ENCODE results near the gene HSP90B1. TPM values are rescaled to one million over a fixed set of nuclear protein-coding genes. Genes with fewer than 3 reads are reported as not detected.

Gene HSP90B1
- total and polyA plus RNA-seq, 10 of the 15 experiments (the other 5 are each of a cell fraction or from before 2014, with no cell fraction given): 254 to 968 (median 560) TPM

- peak; percentile 18 for FAIRE-seq
- 3% methylated on average over 12 of the region's 12 CpGs for WGBS (ENCODE audit: insufficient coverage, insufficient replicate concordance, low lambda C conversion rate, missing lambda C conversion rate)
- in situ Hi-C loops (cut with MboI) (no loop called here), intact Hi-C loops (cut with micrococcal nuclease; ENCODE audit: unreplicated experiment) (loop anchor here (2.0 kb wide), 1 partner anchor 48 kb away; no protein-coding TSS in a partner anchor)
- Histone ChIP-seq H3K9me3 (replicated peaks; ENCODE audit: control insufficient read depth, insufficient read depth, low read length) (no peaks in the 10 kb centered on the region), H3K79me2 (ENCODE audit: control insufficient read depth, insufficient read depth, low read length) (peaks cover 58% of the 10 kb centered on the region), H4K20me1 (ENCODE audit: control insufficient read depth, insufficient read depth) (no peaks in the 10 kb centered on the region), H3K27ac (ENCODE audit: control insufficient read depth, insufficient read depth) (peak overlapping the region; percentile 99), H3K4me2 (ENCODE audit: control insufficient read depth, insufficient read depth) (peak overlapping the region; percentile 88), H3K36me3 (ENCODE audit: control insufficient read depth in 2 of 2, insufficient read depth in 2 of 2, low read length in 1 of 2) (peaks cover 2 to 12% of the 10 kb centered on the region in 2 experiments), H3K4me1 (ENCODE audit: control insufficient read depth, insufficient read depth, low read length) (peaks cover 28% of the 10 kb centered on the region), H3K4me3 (peak overlapping the region; percentile 76), H3K27me3 (replicated peaks in 1 of 2; ENCODE audit: control insufficient read depth in 2 of 2, insufficient read depth in 2 of 2, low read length in 1 of 2) (no peaks in the 10 kb centered on the region), H2AFZ (ENCODE audit: control insufficient read depth, low read depth, low read length) (peak overlapping the region; percentile 34), H3K9ac (ENCODE audit: control insufficient read depth, insufficient read depth, low read length) (peak overlapping the region; percentile 98)
- BruUV-seq (replicated peaks): no TSS peak
- RAD21 ChIA-PET (ENCODE audit: unreplicated experiment): interaction anchor here (0.9 to 7.4 kb wide), 9 partner anchors 22 to 360 kb away, joined by 3 to 121 read pairs (median 6); partner anchors contain the start of gene TDG
- POLR2A ChIA-PET: interaction anchor here (0.6 to 7.1 kb wide), 9 partner anchors 9 to 155 kb away, joined by 3 to 73 read pairs (median 5); partner anchors contain the start of genes NT5DC3 and TDG
- peak; percentile 11 for ATAC-seq
- DNase-seq (ENCODE audit: low read depth, low spot score): peak; percentile 80
- SMC1A ChIA-PET (ENCODE audit: uncharacterized antibody, unreplicated experiment): interaction anchor here (0.8 to 9.4 kb wide), 8 partner anchors 10 to 181 kb away, joined by 3 to 125 read pairs (median 5); partner anchors contain the start of genes NT5DC3 and TDG
- CTCF ChIA-PET: interaction anchor here (2.0 to 5.2 kb wide), 3 partner anchors 38 to 45 kb away, joined by 8 to 33 read pairs (median 21); partner anchors contain the start of gene TDG
- peak; percentile 96 for TF ChIP-seq POU2F2 (IDR thresholded peaks at IDR 0.05; ENCODE audit: borderline replicate concordance, low read depth, low read length)
- TF ChIP-seq RB1 (IDR thresholded peaks at IDR 0.05; ENCODE audit: borderline replicate concordance): peak; percentile 17; the same call in 1 of the 2 replicates
- TF ChIP-seq TARDBP (IDR thresholded peaks at IDR 0.05; ENCODE audit: borderline replicate concordance): no peak
- TF ChIP-seq SPI1 (IDR thresholded peaks at IDR 0.05; ENCODE audit: borderline replicate concordance, insufficient read depth, low read depth, low read length): peak; percentile 58; the same call in 1 of the 2 replicates
- no peak for TF ChIP-seq HDGF (IDR thresholded peaks at IDR 0.05)
- peak; percentile 85 to 90 for TF ChIP-seq IKZF2 (IDR thresholded peaks at IDR 0.05)
- peak; percentile 83 for TF ChIP-seq MTA2 (IDR thresholded peaks at IDR 0.05; ENCODE audit: low read depth)
- TF ChIP-seq ATF7 (IDR thresholded peaks at IDR 0.05; ENCODE audit: low read depth): peak; percentile 31; the same call in 1 of the 2 replicates
- no peak for TF ChIP-seq SMARCA5 (IDR thresholded peaks at IDR 0.05)
- TF ChIP-seq HSF1 (IDR thresholded peaks at IDR 0.05; ENCODE audit: low read depth, low read length): no peak
- no peak for TF ChIP-seq YY1 (IDR thresholded peaks at IDR 0.05; ENCODE audit: low read depth, low read length)
- TF ChIP-seq, protein P1, sequence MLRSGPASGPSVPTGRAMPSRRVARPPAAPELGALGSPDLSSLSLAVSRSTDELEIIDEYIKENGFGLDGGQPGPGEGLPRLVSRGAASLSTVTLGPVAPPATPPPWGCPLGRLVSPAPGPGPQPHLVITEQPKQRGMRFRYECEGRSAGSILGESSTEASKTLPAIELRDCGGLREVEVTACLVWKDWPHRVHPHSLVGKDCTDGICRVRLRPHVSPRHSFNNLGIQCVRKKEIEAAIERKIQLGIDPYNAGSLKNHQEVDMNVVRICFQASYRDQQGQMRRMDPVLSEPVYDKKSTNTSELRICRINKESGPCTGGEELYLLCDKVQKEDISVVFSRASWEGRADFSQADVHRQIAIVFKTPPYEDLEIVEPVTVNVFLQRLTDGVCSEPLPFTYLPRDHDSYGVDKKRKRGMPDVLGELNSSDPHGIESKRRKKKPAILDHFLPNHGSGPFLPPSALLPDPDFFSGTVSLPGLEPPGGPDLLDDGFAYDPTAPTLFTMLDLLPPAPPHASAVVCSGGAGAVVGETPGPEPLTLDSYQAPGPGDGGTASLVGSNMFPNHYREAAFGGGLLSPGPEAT (IDR thresholded peaks at IDR 0.05; ENCODE audit: low read depth): peak; percentile 64
- TF ChIP-seq SKIL (IDR thresholded peaks at IDR 0.05; ENCODE audit: low read depth, poor library complexity, severe bottlenecking): peak; percentile 95
- TF ChIP-seq CEBPB (IDR thresholded peaks at IDR 0.05; ENCODE audit: borderline replicate concordance in 1 of 2, low read depth in 2 of 2, low read length in 2 of 2): peak in 1 of 2 experiments; percentile 79; a peak in 1 of 4 replicates
- no peak for TF ChIP-seq FOS (IDR thresholded peaks at IDR 0.05; ENCODE audit: borderline replicate concordance, extremely low read depth, insufficient read length)
- no peak for TF ChIP-seq KAT2A (conservative IDR thresholded peaks at IDR 0.05; ENCODE audit: control insufficient read depth, low read depth, low read length)
- peak; percentile 75 for TF ChIP-seq KLF5 (IDR thresholded peaks at IDR 0.05; ENCODE audit: partially characterized antibody)
- TF ChIP-seq JUNB (IDR thresholded peaks at IDR 0.05): peak; percentile 93
- TF ChIP-seq IRF4 (IDR thresholded peaks at IDR 0.05; ENCODE audit: low read depth, low read length): peak; percentile 59; the same call in 1 of the 2 replicates
- TF ChIP-seq TCF12 (IDR thresholded peaks at IDR 0.05; ENCODE audit: low read depth, low read length): 0 out of 2 replicates have a peak, but pooled peaks have one; percentile 69
- TF ChIP-seq RUNX3 (IDR thresholded peaks at IDR 0.05; ENCODE audit: low read length): peak; percentile 98
Measured at GRCh38 chr12:103928682-103929045, 1.5 kb upstream of the HSP90B1 start.
